NCI-H2227 (cell line): ENCODE results near the gene FRAT2.
"Not testable (repeated sequence)": the region's sequence is repeated elsewhere in the genome, so short reads cannot be mapped to it uniquely, and the experiment has no call there.

ENCODE experiments used
- DNase-seq: peaks from one replicate; lab custom pipeline; 2025; ENCODE audit not compliant: unreplicated experiment; lab: John Stamatoyannopoulos, UW

Gene FRAT2

DNA sequence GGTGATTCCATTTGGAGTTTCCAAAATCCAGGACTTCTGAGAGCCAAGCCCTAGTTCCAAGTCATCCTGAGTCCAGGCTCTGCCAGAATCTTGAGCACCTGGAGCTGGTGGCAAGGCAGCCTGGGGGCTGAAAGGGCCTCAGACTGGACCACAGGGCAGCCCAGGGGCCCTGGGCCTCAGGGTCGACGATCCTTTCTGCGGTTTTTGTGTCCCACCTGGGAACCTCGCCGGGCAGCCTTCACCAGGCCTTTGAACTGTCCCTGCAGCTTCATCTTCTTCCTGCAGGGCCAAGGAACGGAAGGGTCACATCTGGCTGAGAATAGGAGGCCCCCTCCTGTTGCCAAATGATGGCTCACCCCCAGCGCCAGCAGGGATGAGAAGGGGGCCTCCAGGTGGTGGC is 22.4 kb upstream of the FRAT2 start:
- DNase-seq = no peak

- DNase-seq = no peak
Measured at GRCh38 chr10:97356318-97356914, 21.9 kb upstream of the FRAT2 start.

DNA sequence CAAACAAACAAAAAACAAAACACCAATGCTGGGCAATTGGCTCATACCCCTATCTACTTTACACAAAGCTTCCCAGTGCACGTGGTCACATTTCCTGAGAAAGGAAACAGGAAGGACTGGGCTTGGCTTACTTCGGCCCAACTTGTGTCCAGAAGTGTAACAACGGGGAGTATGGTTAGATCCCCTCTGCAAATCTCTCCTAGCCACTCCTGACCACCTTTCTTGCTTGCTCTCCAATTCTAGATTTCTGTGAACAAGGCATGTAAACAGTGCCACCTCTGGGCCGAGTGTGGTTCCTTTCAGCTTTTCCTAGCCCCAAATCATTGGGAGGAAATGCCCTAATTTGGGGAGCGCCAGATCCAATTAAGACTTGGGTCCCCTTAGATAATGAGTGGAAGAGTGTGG is 21.0 kb upstream of the FRAT2 start:
- DNase-seq = peak; percentile 6

GRCh38 chr10:97353945-97354344 is 19.4 kb upstream of the FRAT2 start:
- DNase-seq = no peak

DNA sequence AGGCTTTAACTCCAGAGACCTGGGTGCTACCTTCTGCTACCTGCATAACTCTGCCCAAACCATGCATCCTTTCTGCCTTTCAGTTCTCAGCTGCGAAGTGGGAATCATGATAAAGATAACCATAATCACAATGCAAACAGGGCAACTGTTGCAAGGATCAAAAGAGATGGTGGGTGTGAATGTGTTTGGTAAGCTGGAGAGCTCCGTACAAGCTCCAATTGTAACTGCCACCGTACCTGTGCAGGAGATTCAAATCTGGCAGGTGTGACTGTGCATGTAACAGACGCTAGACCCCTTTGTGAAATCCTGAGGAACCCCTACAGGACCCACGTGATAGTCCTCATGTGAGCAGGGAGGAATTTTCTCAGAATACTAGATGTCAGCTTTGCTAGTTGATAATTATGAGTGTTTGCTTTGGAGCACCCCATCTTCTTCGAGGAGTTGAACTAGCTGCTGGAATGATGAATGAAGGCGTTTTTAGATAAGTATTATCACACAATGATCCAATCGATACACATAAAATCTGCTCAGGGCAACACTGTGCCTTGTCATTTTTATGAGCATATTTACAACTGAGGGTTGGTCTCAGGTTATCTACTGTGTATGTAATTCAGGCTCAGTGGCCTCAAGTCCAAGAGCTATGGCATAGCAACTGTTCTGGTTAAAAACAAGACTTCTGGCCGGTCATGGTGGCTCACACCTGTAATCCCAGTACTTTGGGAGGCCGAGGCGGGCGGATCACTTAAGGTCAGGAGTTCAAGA is 15.4 kb upstream of the FRAT2 start:
- DNase-seq = no peak

DNA sequence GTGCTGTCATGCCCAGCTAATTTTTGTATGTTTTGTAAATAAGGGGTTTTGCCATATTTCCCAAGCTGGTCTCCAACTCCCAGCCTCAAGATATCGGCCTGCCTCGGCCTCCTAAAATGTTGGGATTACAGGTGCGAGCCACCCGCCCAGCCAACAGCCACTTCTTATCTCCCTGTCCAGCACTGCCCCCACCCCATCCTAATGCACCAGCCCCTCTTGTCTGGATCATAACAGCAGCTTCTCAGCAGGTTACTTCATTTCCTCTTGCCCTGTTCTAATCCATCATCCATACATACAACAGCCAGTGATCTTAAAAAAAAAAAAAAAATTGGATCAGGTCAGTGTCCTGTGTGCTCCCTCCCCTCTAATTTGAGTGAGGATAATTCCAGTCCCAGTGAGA is 12.8 kb upstream of the FRAT2 start:
- DNase-seq = no peak

DNA sequence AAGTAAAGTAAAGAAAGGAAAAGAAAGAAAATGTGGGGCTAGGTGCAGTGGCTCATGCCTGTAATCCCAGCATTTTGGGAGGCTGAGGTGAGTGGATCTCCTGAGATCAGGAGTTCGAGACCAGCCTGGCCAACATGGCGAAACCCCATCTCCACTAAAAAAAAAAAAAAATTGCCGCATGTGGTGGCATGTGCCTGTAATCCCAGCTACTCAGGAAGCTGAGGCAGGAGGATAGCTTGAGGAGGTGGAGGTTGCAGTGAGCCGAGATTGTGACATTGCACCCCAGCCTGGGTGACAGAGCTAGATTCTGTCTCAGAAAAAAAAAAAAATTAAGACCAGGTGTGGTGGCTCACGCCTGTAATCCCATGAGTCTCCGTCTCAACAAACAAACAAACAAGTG is 9.1 kb upstream of the FRAT2 start:
- DNase-seq = not testable (repeated sequence)

DNA sequence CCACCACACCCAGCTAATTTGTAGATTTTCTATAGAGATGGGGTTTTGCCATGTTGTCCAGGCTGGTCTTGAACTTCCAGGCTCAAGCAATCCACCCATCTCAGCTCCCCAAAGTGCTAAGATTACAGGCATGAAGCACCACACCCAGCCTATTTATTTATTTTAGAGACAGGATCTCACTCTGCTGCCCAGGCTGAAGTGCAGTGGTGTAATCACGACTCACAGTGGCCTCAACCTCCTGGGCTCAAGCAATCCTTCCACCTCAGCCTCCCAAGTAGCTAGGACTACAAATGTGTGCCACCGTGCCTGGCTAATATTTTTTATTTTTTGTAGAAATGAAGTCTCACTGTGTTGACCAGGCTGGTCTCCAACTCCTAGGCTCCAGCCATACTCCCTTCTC is 6.9 kb upstream of the FRAT2 start:
- no peak for DNase-seq

DNA sequence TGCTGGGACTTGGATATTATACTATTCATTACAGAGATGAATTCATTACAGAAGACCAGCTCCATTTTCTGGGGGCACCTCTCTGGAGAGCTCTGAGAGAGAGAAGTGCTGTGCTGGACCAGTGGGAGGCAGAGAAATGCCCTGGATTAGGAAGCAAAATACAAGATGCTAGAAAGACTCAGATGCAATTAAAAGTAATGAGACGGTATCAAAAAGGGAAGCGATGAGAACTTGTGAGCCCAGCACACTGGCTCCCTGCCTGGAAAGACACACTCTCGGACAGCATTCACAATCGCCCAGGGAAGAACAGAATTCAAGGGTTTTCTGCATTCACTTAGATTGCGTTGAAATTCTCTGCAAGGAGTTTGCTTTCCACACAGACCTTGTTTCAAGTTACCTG is 3.5 kb upstream of the FRAT2 start:
- DNase-seq = no peak

DNA sequence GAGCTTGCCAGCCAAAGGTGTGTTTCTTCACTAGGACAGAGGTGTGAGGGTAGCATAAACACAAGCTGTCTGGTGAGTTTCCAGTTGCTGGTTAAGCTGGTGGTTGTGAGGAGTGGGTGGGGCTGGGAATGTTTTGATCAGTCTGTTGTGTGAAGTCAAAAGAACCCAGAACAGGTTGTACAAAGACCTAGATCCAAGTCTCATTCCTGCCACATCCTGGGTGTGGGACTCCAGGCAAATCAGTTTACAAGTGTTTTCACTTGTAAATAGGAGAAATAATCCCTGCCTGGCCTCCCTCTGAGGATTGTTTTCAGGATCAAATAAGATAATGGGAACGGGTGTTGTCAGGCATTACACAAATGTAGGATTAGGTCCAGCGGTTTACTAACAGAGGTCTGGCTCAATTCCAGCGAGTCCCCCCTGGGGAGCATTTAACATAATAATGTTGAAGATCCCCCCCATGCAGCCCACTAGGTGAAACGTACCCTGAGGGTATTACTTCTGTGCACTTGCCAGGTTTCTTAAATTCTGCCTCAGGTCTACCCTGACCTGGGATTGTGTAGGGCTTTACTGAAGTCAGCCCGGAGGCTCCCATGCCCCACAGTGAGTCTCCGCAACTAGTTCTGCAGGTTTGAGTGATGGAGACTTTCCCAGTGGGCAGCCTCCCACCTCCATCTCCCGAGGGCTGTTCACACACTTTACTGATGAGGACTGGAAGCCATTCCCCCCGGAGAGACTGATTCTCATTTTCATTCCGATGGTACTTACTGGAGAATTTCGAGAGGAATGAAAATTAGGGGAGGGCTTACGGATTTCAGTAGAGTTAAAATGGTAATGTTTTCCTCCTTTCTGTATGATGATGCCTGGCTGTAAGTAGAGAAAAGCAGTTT is 2.7 kb upstream of the FRAT2 start:
- DNase-seq = no peak

DNA sequence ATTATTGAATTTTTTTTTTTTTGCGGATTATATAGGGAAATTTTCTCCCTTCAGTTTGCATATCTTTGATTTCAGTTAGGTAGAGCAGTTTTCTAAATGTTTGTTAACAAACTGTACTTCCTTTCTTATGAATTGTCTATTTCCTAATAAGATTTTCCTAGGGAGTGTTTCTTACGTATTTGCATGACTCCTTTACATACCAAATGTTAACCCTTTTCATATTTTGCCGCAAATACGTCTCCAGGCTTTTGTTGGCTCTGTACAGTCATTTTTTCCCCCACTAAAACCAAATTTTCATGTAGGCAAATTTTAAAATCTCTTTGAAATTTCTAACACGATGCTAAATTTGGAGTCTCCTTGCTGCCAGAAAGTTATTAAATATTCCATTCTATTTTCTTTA is 1.9 kb upstream of the FRAT2 start:
- no peak for DNase-seq

- DNase-seq = no peak
Measured at GRCh38 chr10:97336006-97336405, 1.5 kb upstream of the FRAT2 start.

DNA sequence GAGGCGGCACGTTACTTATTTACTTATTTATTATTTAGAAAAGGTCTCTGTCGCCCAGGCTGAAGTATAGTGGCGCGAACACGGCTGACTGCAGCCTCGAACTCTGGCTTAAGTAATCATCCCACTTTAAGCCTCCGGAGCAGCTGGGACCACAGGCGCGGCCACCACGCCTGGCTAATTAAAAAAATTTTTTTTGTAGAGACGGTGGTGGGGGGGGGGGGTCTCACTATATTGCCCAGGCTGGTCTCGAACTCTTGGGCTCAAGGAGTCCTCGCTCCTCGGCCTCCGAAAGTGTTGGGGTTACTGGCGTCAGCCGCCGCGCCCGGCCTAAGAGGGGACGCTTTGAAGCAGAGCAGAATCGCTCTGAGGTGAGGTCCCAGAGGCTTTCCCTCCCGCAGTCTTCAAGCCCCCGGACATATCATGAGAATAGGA is 675 bp upstream of the FRAT2 start:
- DNase-seq = peak; percentile 38

DNA sequence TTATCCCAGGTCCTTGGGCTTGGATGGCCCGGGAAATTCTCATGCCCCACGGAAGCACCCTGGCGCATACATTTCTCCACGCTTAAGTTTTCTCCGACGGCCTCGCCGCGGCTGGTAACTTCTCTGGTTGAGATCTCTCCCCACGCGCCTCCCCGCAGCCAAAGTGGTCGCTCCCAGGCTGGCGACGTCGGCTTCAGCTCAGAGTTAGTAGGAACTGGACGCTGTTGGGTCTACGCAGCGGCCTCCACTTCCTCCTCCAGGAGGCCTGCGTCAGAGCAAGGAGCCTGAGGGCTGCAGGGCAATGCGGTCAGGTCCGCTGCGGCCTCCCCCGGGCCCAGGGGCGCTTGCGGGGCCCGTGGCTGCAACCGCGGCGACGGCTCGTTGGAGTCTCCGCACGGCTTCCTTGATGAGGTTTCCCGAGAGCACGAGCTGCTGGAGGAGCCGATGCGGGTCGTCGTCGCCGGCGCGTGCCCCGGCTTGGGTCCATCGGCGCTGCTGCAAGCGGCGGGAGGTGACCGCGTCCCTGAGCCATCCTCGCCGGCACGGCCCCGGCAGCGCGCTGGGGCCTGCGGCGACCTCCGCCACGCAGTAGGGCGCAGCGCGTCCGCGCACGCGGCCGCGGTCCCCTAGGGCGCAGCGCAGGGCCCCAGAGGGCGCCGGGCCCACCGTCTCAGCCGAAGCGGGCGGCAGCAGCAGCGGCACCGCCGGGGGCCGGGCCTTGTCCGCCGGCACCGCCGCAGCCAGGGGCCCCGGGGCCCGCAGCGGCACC is 744 bp downstream of the FRAT2 start:
- peak; percentile 38 for DNase-seq

- peak; percentile 38 for DNase-seq
Measured at GRCh38 chr10:97333351-97333600, 1.3 kb downstream of the FRAT2 start.

DNA sequence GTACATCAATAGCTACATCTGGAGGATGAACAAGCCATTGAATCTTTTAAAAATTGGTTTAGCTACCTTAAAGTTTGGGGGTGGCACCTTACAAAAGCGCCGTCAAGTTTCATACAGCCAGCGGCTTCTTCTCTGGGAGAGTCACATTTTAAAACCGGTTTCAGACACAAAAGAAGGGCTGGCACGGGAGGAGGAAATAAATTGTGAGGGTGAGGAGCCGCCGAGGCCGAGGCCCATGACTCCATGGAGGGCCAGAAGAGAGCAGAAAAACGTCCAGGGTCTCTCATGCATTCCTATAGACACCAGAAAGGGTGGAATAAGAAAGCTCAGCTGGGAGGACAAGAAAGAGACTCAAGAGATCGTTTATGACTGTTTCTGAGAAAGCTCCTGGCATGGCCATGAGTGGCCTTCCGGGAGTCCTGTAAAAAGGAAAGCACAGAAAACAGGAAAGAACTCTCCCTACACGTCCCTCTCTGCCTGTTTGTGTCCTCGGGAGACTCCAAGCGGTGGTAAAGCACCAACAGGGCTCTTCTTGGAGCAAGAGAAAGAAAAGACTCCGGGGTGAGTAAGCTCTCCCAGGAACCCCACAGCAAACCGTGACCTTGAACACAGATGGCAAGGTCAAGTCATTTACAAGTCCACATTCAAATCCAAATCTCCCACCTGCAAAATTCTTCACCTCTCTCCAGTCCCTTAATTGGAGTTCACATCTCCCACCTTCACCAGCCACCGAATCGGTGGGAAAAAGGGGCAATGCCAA is 1.8 kb downstream of the FRAT2 start:
- peak; percentile 33 for DNase-seq

DNA sequence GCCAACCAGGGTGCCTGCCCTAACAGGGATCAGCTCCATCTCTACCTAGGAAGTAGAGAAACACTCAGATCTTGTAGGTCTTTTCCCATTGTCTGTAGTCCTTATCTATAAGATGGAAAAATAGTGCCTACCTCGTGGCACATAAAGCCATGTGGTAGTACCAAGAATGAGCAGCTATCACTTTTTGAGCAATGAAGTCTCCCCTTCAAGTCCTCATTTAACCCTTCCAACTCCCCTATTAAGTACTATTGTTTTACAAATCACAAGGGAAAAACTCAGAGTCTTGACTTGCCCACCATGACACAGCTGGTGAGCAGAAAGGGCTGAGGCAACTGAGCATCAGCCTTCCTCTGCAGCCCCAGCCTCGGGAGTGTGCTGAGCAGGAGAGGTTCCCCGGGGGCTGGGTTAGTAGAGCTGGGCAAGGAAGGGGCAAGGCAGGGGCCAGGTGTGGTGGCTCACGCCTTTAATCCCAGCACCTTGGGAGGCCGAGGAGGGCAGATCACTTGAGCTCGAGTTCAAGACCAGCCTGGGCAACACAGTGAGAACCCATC is 3.3 kb downstream of the FRAT2 start:
- no peak for DNase-seq

GRCh38 chr10:97329766-97330165 is 4.8 kb downstream of the FRAT2 start:
- DNase-seq = no peak

GRCh38 chr10:97328646-97329453 is 5.7 kb downstream of the FRAT2 start:
- no peak for DNase-seq
